B cell (primary cell): ENCODE measurements around the gene GGN. TPM values are rescaled to one million over a fixed set of nuclear protein-coding genes. Genes with fewer than 3 reads are reported as not detected.

ENCODE experiments used
- ATAC-seq: fragments of 200-7000 bp; cut with Tn5 transposase; one replicate; pipeline ENCODE4 v1.10.0; 2021; ENCODE audit warnings: low read depth, mild to moderate bottlenecking, moderate number of reproducible peaks, moderate library complexity
- CTCF ChIA-PET: fragments of 350-600 bp; sonication (Branson Sonifier 250); formaldehyde crosslinking; loops from one replicate; lab custom pipeline; 2021; ENCODE audit warnings: antibody characterized with exemption, inconsistent platforms; lab: Charles Lee
- POLR2A ChIA-PET: fragments of 350-600 bp; sonication (Branson Sonifier 250); formaldehyde crosslinking; loops from one replicate; lab custom pipeline; 2021; ENCODE audit warnings: antibody characterized with exemption; lab: Charles Lee
- DNase-seq: peaks from one replicate; pipeline ENCODE4 v3.0.0; 2013
- H2AFZ ChIP-seq: 2 replicates; pipeline ENCODE4 v1.6.1; 2012; ENCODE audit warnings: mild to moderate bottlenecking, low read depth, low read length; ENCODE audit not compliant: insufficient read depth, poor library complexity, severe bottlenecking
- H3K27ac ChIP-seq, 2 donors: 1 replicate in 1 of 2; 2 replicates in 1 of 2; pipeline ENCODE4 v1.5.1; 2012 to 2013; ENCODE audit warnings: low read length in 2 of 2, mild to moderate bottlenecking in 2 of 2, moderate library complexity in 1 of 2
- H3K27me3 ChIP-seq, 4 experiments: fragments of 200-600 bp in 1 of 4; sonication (generic) in 1 of 4; replicated peaks in 1 of 4; 1 replicate in 2 of 4; 2 replicates in 2 of 4; pipeline versions ENCODE4 v1.6.1 to v1.7.0; 2013 to 2016; ENCODE audit warnings: low read length in 3 of 4, mild to moderate bottlenecking in 2 of 4, mixed read lengths in 1 of 4, moderate library complexity in 1 of 4; ENCODE audit not compliant: insufficient read depth in 4 of 4, control insufficient read depth in 3 of 4; ENCODE audit errors: control extremely low read depth in 1 of 4
- H3K36me3 ChIP-seq, 2 experiments: replicated peaks in 1 of 2; 1 replicate in 1 of 2; 2 replicates in 1 of 2; pipeline versions ENCODE4 v1.6.1 to v1.7.1; 2013; ENCODE audit warnings: low read length in 1 of 2; ENCODE audit not compliant: insufficient read depth in 2 of 2, control insufficient read depth in 1 of 2; ENCODE audit errors: control extremely low read depth in 1 of 2, extremely low read depth in 1 of 2
- H3K4me1 ChIP-seq, 2 donors: fragments of 200-600 bp in 1 of 2; sonication (generic) in 1 of 2; 1 replicate in 1 of 2; 2 replicates in 1 of 2; pipeline versions ENCODE4 v1.5.1 to v1.6.1; 2013 to 2017; ENCODE audit warnings: low read length in 2 of 2; ENCODE audit not compliant: control insufficient read depth in 2 of 2, insufficient read depth in 2 of 2
- H3K4me2 ChIP-seq: replicated peaks from 2 replicates; pipeline ENCODE3; 2012; ENCODE audit warnings: mild to moderate bottlenecking, low read depth, low read length; ENCODE audit not compliant: poor library complexity, severe bottlenecking
- H3K4me3 ChIP-seq, 5 experiments: fragments of 200-600 bp in 1 of 5; sonication (generic) in 1 of 5; 1 replicate in 3 of 5; 2 replicates in 2 of 5; pipeline versions ENCODE4 v1.5.1 to v1.7.0; 2011 to 2016; ENCODE audit warnings: low read length in 4 of 5, mild to moderate bottlenecking in 4 of 5, low read depth in 2 of 5, control low read depth in 1 of 5, moderate library complexity in 1 of 5; ENCODE audit not compliant: insufficient read depth in 1 of 5; ENCODE audit errors: control extremely low read depth in 1 of 5, extremely low read depth in 1 of 5
- H3K79me2 ChIP-seq: fragments of 200-600 bp; sonication (generic); one replicate; pipeline ENCODE4 v1.6.0; 2016; ENCODE audit warnings: low read length; ENCODE audit not compliant: control insufficient read depth, insufficient read depth
- H3K9ac ChIP-seq: fragments of 200-600 bp; sonication (generic); 2 replicates; pipeline ENCODE4 v1.6.1; 2017; ENCODE audit warnings: mild to moderate bottlenecking, low read length, moderate library complexity
- H3K9me3 ChIP-seq, 3 donors: one replicate each; pipeline versions ENCODE4 v1.6.1 to v1.7.1; 2013; ENCODE audit warnings: low read length in 2 of 3; ENCODE audit not compliant: control insufficient read depth in 2 of 3, insufficient read depth in 1 of 3; ENCODE audit errors: control extremely low read depth in 1 of 3
- H4K20me1 ChIP-seq: 2 replicates; pipeline ENCODE4 v1.6.0; 2012; ENCODE audit warnings: mild to moderate bottlenecking, low read length; ENCODE audit not compliant: insufficient read depth, control insufficient read depth, poor library complexity, severe bottlenecking
- H3K27ac Mint-ChIP-seq: one replicate; pipeline ENCODE4 v1.8.0; 2021; ENCODE audit warnings: mixed read lengths
- H3K27me3 Mint-ChIP-seq: one replicate; pipeline ENCODE4 v1.8.0; 2021; ENCODE audit warnings: mixed read lengths
- H3K4me1 Mint-ChIP-seq: one replicate; pipeline ENCODE4 v1.8.0; 2021; ENCODE audit warnings: mixed read lengths
- H3K4me3 Mint-ChIP-seq: one replicate; pipeline ENCODE4 v1.8.0; 2021; ENCODE audit warnings: mixed read lengths
- H3K9me3 Mint-ChIP-seq: one replicate; pipeline ENCODE4 v1.8.0; 2022; ENCODE audit warnings: mixed read lengths; ENCODE audit not compliant: insufficient read depth
- EZH2 ChIP-seq: IDR thresholded peaks from 2 replicates; pipeline ENCODE4 v1.6.1; 2012; ENCODE audit warnings: borderline replicate concordance, low read depth, mild to moderate bottlenecking, moderate library complexity, low read length; ENCODE audit not compliant: insufficient read depth, poor library complexity, severe bottlenecking
- WGBS: methylation state at CpG from one replicate; pipeline ENCODE4 v1.1.5; 2013; ENCODE audit warnings: missing lambda C conversion rate; ENCODE audit not compliant: insufficient coverage; 5-methylcytosine and 5-hydroxymethylcytosine counted together
- intact Hi-C: fragments of 100-400 bp; cut with micrococcal nuclease; formaldehyde crosslinking; loops from one replicate; pipeline ENCODE4 v1.10.0; 2022
- polyA plus RNA-seq: library from polyadenylated mRNA; depleted of rRNA; stranded (reverse); fragments of >200 nt; gene quantifications from 2 replicates; pipeline ENCODE4 v1.2.3, GENCODE V29; 2012
- total RNA-seq, 2 donors: library from RNA; stranded (reverse); fragments of 120-200 nt in 1 of 2; gene quantifications; 1 replicate in 1 of 2; 2 replicates in 1 of 2; pipeline versions ENCODE4 v1.2.3 to v1.2.4, GENCODE V29; 2013 to 2022
- TF ChIP-seq, protein P1 (sequence below): fragments of 200-600 bp; IDR thresholded peaks from one replicate; pipeline ENCODE4 v1.8.0; 2022; ENCODE audit warnings: antibody characterized with exemption, mild to moderate bottlenecking

Gene GGN
- total and polyA plus RNA-seq, 2 donors (not counting 1 experiment from before 2014, with no cell fraction given), result 0.34 TPM; not detected in 1

DNA sequence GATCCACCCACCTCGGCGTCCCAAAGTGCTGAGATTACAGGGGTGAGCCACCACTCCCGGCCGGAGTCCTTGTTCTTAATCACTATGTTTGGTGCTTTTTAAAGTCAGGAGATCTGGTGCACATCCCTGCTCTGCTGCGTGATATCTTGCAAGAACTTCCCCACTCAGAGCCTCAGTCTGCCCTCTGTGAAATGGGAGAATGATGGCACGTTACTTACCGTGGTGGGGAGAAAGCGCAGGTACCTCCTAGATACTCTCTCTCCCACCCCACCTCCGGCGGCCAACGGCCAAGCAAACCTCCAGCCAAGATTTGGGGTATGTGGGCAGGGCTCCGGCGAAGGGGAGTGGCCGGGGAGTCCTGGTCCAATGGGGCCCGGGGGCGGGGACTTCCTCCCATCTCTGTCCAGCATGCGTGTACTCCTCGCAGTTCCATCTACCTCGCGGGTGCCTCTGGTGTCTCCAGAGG lies 45.5 kb upstream of the GGN start, which contains the start of gene RYR1:
Gene RYR1, plus strand, starts transcription at position 424 of the 466 bp plus-strand sequence. CDS start 139 bp downstream, outside the sequence.
- peak; percentile 38 for DNase-seq
- CTCF ChIA-PET, result no interaction called here

DNA sequence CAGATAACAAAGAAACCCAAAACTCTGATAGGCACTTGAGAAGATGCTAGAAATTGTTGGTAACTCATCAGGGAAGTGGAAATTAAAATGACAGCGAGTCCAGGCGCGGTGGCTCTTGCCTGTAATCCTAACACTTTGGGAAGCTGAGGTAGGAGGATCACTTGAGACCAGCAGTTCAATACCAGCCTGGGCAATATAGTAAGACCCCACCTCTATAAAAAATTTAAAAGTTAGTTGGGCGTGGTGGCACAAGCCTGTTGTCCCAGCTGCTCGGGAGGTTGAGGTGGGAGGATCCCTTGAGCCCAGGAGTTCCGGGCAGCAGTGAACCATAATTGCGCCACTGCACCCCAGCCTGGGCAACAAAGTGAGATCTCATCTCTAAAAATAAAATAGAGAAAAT lies 43.1 kb upstream of the GGN start:
- Histone ChIP-seq H3K27ac (no peak overlapping the region), H2AFZ (no peak overlapping the region), H3K9ac (no peak overlapping the region), H3K79me2 (no peaks in the 10 kb centered on the region), H3K27me3 (peaks cover 0 to 23% (median 7%) of the 10 kb centered on the region in 4 experiments), H4K20me1 (no peaks in the 10 kb centered on the region), H3K4me2 (no peak overlapping the region), H3K9me3 (peaks cover 0 to 3% (median 0%) of the 10 kb centered on the region in 3 donors), H3K36me3 (no peaks in the 10 kb centered on the region), H3K4me3 (no peak overlapping the region), H3K4me1 (peaks cover 13 to 20% of the 10 kb centered on the region in 2 donors)
- H3K4me1 Mint-ChIP-seq, result peaks cover 29% of the 10 kb centered on the region
- H3K27ac Mint-ChIP-seq, result no peak overlapping the region
- peaks cover 25% of the 10 kb centered on the region for H3K27me3 Mint-ChIP-seq
- no peak for DNase-seq
- no CpG with 5 or more reads among the region's 7 CpGs for WGBS
- TF ChIP-seq, protein P1, sequence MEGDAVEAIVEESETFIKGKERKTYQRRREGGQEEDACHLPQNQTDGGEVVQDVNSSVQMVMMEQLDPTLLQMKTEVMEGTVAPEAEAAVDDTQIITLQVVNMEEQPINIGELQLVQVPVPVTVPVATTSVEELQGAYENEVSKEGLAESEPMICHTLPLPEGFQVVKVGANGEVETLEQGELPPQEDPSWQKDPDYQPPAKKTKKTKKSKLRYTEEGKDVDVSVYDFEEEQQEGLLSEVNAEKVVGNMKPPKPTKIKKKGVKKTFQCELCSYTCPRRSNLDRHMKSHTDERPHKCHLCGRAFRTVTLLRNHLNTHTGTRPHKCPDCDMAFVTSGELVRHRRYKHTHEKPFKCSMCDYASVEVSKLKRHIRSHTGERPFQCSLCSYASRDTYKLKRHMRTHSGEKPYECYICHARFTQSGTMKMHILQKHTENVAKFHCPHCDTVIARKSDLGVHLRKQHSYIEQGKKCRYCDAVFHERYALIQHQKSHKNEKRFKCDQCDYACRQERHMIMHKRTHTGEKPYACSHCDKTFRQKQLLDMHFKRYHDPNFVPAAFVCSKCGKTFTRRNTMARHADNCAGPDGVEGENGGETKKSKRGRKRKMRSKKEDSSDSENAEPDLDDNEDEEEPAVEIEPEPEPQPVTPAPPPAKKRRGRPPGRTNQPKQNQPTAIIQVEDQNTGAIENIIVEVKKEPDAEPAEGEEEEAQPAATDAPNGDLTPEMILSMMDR, result no peak
- TF ChIP-seq EZH2, result no peak
- ATAC-seq, result no peak
- intact Hi-C loops, result no loop called here
- CTCF ChIA-PET, result no interaction called here
- POLR2A ChIA-PET, result no interaction called here
- no peak overlapping the region for H3K4me3 Mint-ChIP-seq
- no peaks in the 10 kb centered on the region for H3K9me3 Mint-ChIP-seq

More for the DNA sequence above, 45.5 kb upstream of the GGN start, which contains the start of gene RYR1:
- peaks cover 0 to 23% (median 7%) of the 10 kb centered on the region in 4 experiments for H3K27me3 ChIP-seq
- no peaks in the 10 kb centered on the region for H3K36me3 ChIP-seq
- no peak within 1 kb of the TSS for H3K27ac ChIP-seq
- intact Hi-C loops, result no loop called here
- H3K27me3 Mint-ChIP-seq, result peaks cover 27% of the 10 kb centered on the region
- H3K27ac Mint-ChIP-seq, result no peak within 1 kb of the TSS
- H3K4me3 ChIP-seq, result no peak within 1 kb of the TSS
- peak; percentile 67 for ATAC-seq
- peaks cover 0 to 3% (median 0%) of the 10 kb centered on the region in 3 donors for H3K9me3 ChIP-seq
- H3K79me2 ChIP-seq, result no peaks in the 10 kb centered on the region
- H3K4me1 Mint-ChIP-seq, result peaks cover 14% of the 10 kb centered on the region
- POLR2A ChIA-PET, result no interaction called here
- WGBS, result 19% methylated on average over 11 of the region's 20 CpGs
- H4K20me1 ChIP-seq, result no peaks in the 10 kb centered on the region
- H3K9me3 Mint-ChIP-seq, result no peaks in the 10 kb centered on the region
- peaks cover 4 to 5% of the 10 kb centered on the region in 2 donors for H3K4me1 ChIP-seq
- peak within 1 kb of the TSS; percentile 50 for H3K4me3 Mint-ChIP-seq
- no peak within 1 kb of the TSS for H3K9ac ChIP-seq
- peak within 1 kb of the TSS; percentile 47 for H3K4me2 ChIP-seq
- no peak for TF ChIP-seq EZH2
- TF ChIP-seq, protein P1, result no peak
- peak within 1 kb of the TSS; percentile 58 for H2AFZ ChIP-seq
